Measurements from ENCODE around the gene ZBTB4.

DNA sequence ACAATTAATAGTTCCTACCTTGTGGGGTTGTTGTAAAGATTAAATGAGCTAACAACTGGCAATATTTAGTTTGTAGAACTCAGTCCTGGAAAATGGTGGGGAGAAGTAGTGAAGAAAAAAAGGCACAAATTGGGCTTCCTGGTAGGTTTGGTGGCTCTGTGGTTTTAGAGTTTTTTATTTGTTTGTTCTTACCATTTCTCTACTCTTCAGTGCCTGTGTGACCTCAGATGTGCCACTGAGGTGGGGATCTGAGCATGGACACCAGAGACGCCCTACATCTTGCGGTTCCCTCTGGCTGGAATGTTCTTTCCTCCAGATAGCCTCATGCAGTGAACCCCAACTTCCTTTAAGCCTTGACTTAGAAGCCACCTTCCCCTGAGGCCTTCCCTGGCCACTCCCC lies 7.7 kb downstream of the ZBTB4 start:
- TF ChIP-seq, protein P1, sequence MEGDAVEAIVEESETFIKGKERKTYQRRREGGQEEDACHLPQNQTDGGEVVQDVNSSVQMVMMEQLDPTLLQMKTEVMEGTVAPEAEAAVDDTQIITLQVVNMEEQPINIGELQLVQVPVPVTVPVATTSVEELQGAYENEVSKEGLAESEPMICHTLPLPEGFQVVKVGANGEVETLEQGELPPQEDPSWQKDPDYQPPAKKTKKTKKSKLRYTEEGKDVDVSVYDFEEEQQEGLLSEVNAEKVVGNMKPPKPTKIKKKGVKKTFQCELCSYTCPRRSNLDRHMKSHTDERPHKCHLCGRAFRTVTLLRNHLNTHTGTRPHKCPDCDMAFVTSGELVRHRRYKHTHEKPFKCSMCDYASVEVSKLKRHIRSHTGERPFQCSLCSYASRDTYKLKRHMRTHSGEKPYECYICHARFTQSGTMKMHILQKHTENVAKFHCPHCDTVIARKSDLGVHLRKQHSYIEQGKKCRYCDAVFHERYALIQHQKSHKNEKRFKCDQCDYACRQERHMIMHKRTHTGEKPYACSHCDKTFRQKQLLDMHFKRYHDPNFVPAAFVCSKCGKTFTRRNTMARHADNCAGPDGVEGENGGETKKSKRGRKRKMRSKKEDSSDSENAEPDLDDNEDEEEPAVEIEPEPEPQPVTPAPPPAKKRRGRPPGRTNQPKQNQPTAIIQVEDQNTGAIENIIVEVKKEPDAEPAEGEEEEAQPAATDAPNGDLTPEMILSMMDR (IDR thresholded peaks at IDR 0.05): no peak
- no peak for TF ChIP-seq POLR2A (IDR thresholded peaks at IDR 0.05)

Data from vagina (tissue), 2 donors.